ENCODE results near the gene RAD23A. TPM values are rescaled to one million over a fixed set of nuclear protein-coding genes. Genes with fewer than 3 reads are reported as not detected.

RAD23A gene
- total and polyA plus RNA-seq, 9 of the 15 experiments (the other 6 are each of a cell fraction or from before 2014, with no cell fraction given) = 9.5 to 181 (median 101) TPM

- Histone ChIP-seq H3K27ac (ENCODE audit: extremely low read depth, low read depth, low read length) (no peak overlapping the region), H3K79me2 (ENCODE audit: control insufficient read depth, insufficient read depth, low read length) (peaks cover 64% of the 10 kb centered on the region), H2AFZ (ENCODE audit: low read depth, low read length) (no peak overlapping the region), H3K9me3 (replicated peaks; ENCODE audit: control insufficient read depth, insufficient read depth, low read depth, low read length) (no peaks in the 10 kb centered on the region), H3K4me1 (replicated peaks in 1 of 2; ENCODE audit: control insufficient read depth in 2 of 2, insufficient read depth in 2 of 2, low read length in 2 of 2) (peaks cover 0 to 48% of the 10 kb centered on the region in 2 experiments; a peak in 3 of 5 replicates), H3K36me3 (ENCODE audit: control insufficient read depth, insufficient read depth, low read length) (peaks cover 72% of the 10 kb centered on the region), H3K4me2 (ENCODE audit: insufficient read depth, low read length) (no peak overlapping the region), H3K9me1 (ENCODE audit: control insufficient read depth, insufficient read depth, low read length) (no peaks in the 10 kb centered on the region), H3K4me3 (no peak overlapping the region), H3K27me3 (ENCODE audit: control insufficient read depth in 2 of 2, insufficient read depth in 2 of 2, low read length in 2 of 2) (no peaks in the 10 kb centered on the region), H3K9ac (ENCODE audit: insufficient read depth in 1 of 2, low read depth in 2 of 2, low read length in 2 of 2) (peak overlapping the region in 1 of 2 experiments; percentile 61; a peak in 1 of 4 replicates), H4K20me1 (replicated peaks; ENCODE audit: control insufficient read depth, insufficient read depth, low read length) (no peaks in the 10 kb centered on the region; the same call in 1 of the 2 replicates)
- intact Hi-C loops (cut with micrococcal nuclease) (no loop called here), in situ Hi-C loops (cut with MboI) (no loop called here)
- FAIRE-seq = no peak
- no peak for ATAC-seq
- DNase-seq (ENCODE audit: extremely low read depth in 1 of 4, low spot score in 3 of 4) = peak in 1 of 4 experiments; percentile 6
- WGBS (ENCODE audit: insufficient coverage, low coverage, missing lambda C conversion rate) = 81% methylated on average over 10 of the region's 11 CpGs
- CTCF ChIA-PET (ENCODE audit: low intra/inter-chr PET ratio) = no interaction called here
- BruUV-seq (replicated peaks) = TSS peak; percentile 85
- POLR2A ChIA-PET = interaction anchor here (0.6 to 3.2 kb wide), 10 partner anchors 11 to 230 kb away, joined by 3 to 14 read pairs (median 3); partner anchors contain the start of genes DAND5 and KLF1
- TF ChIP-seq PHF8 (IDR thresholded peaks at IDR 0.05; ENCODE audit: borderline replicate concordance, low read length) (no peak), ZKSCAN8 (CRISPR knock-in tag; IDR thresholded peaks at IDR 0.05) (no peak), GTF2E2 (tag; IDR thresholded peaks at IDR 0.05) (no peak), RBM39 (optimal IDR thresholded peaks at IDR 0.05; ENCODE audit: low read depth, low read length) (no peak), ZNF830 (CRISPR knock-in tag; IDR thresholded peaks at IDR 0.05) (no peak), POLR2A (conservative IDR thresholded peaks at IDR 0.05) (peak; percentile 66), ZEB2 (IDR thresholded peaks at IDR 0.05) (no peak), THAP7 (CRISPR knock-in tag; IDR thresholded peaks at IDR 0.05) (no peak), ZNF384 (IDR thresholded peaks at IDR 0.05; ENCODE audit: low read depth, low read length) (no peak)
- TF ChIP-seq, protein P1, sequence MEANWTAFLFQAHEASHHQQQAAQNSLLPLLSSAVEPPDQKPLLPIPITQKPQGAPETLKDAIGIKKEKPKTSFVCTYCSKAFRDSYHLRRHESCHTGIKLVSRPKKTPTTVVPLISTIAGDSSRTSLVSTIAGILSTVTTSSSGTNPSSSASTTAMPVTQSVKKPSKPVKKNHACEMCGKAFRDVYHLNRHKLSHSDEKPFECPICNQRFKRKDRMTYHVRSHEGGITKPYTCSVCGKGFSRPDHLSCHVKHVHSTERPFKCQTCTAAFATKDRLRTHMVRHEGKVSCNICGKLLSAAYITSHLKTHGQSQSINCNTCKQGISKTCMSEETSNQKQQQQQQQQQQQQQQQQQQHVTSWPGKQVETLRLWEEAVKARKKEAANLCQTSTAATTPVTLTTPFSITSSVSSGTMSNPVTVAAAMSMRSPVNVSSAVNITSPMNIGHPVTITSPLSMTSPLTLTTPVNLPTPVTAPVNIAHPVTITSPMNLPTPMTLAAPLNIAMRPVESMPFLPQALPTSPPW (CRISPR knock-in tag; IDR thresholded peaks at IDR 0.05) = peak; percentile 32
These were observed 7.6 kb downstream of the RAD23A start for GRCh38 chr19:12953138-12953798.

All from K562 (cell line).